ENCODE data around the gene EYS. TPM values are rescaled to one million over a fixed set of nuclear protein-coding genes. Genes with fewer than 3 reads are reported as not detected.

Gene EYS
- total RNA-seq, 1 donor from 2014 or later, result not detected

DNA sequence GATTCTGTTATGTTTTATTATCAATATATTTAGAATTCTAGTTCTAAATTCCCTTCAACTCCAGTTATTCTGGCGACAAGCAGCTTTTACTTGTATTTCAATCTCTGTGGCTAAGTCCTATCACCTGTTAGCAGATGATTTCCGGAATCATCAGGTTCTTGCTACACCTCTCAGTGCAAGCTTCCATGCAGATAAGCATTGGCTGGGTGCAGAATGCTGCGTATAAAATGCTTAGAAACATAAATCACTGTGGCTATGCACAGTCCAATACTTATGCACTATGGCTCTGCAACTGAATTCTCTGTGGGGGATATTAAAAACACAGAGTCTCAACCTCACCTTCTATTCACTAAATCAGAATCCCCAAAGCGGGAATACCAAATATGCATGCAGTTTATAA, 720.0 kb downstream of the EYS start:
- TF ChIP-seq CTCF (IDR thresholded peaks at IDR 0.05), result no peak
- H3K27me3 ChIP-seq (ENCODE audit: low read depth), result no peaks in the 10 kb centered on the region
- no peaks in the 10 kb centered on the region for H3K4me1 ChIP-seq
- intact Hi-C loops (cut with DNase I), result no loop called here
- no peaks in the 10 kb centered on the region for H3K9me3 ChIP-seq
- H3K36me3 ChIP-seq, result no peaks in the 10 kb centered on the region
- H3K27ac ChIP-seq, result no peak overlapping the region
- no peak overlapping the region for H3K4me3 ChIP-seq
- ATAC-seq, result no peak
- DNase-seq, result no peak

DNA sequence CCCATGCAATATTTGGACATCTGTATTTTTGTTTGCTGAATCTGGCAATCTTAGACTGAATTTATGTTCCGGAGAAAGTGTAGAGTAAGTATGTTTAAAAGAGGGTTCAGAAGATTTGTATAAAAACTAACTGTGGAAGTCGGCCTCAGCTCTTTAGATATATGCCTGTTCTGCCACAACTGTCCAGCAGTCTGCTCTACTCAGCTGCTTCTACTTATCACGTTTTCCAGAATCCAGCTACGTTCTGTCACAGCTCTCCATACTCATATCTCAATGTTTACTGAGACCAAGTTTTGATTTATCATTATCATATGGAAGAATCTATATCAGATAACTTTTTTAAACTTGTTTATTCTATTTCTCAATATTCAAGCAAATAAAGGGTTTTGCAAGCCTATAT, 721.3 kb downstream of the EYS start:
- Histone ChIP-seq H3K4me3 (no peak overlapping the region), H3K4me1 (no peaks in the 10 kb centered on the region), H3K27ac (no peak overlapping the region), H3K27me3 (ENCODE audit: low read depth) (no peaks in the 10 kb centered on the region), H3K9me3 (no peaks in the 10 kb centered on the region), H3K36me3 (no peaks in the 10 kb centered on the region)
- intact Hi-C loops (cut with DNase I), result no loop called here
- DNase-seq, result no peak
- no peak for TF ChIP-seq CTCF (IDR thresholded peaks at IDR 0.05)
- no peak for ATAC-seq

DNA sequence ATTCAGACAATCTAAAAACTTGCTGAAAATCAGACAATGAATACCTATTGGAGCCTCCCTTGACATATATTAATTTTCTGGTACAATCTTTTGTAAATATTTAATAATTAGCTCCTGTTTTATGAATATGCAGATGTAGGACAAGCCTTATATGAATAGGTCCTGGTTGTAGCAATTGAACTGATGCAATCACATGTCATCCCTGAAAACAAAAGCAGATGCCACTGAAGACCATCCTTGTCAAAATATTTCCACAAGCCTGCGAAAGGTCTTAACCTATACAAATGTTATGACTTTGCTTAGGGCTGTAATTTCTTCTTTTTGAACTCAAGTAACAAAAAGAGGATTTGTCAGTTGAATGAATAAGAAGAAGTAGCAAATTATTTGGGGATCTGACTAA, 722.1 kb downstream of the EYS start:
- no peak for ATAC-seq

GRCh38 chr6:64983089-64983488, 723.9 kb downstream of the EYS start:
- intact Hi-C loops (cut with DNase I), result no loop called here

More for the DNA sequence above, 722.1 kb downstream of the EYS start:
- Histone ChIP-seq H3K4me3 (no peak overlapping the region), H3K9me3 (no peaks in the 10 kb centered on the region), H3K27me3 (ENCODE audit: low read depth) (no peaks in the 10 kb centered on the region), H3K4me1 (no peaks in the 10 kb centered on the region), H3K36me3 (no peaks in the 10 kb centered on the region), H3K27ac (no peak overlapping the region)
- intact Hi-C loops (cut with DNase I), result no loop called here
- no peak for TF ChIP-seq CTCF (IDR thresholded peaks at IDR 0.05)
- no peak for DNase-seq

GRCh38 chr6:64973142-64973541, 733.9 kb downstream of the EYS start:
- TF ChIP-seq CTCF (IDR thresholded peaks at IDR 0.05), result no peak
- no peak for DNase-seq
- H3K36me3 ChIP-seq, result no peaks in the 10 kb centered on the region
- intact Hi-C loops (cut with DNase I), result no loop called here
- no peaks in the 10 kb centered on the region for H3K27me3 ChIP-seq (ENCODE audit: low read depth)
- no peaks in the 10 kb centered on the region for H3K4me1 ChIP-seq
- no peak overlapping the region for H3K4me3 ChIP-seq
- H3K27ac ChIP-seq, result no peak overlapping the region
- ATAC-seq, result no peak
- H3K9me3 ChIP-seq, result no peaks in the 10 kb centered on the region

More at GRCh38 chr6:64983089-64983488, 723.9 kb downstream of the EYS start:
- H3K9me3 ChIP-seq, result no peaks in the 10 kb centered on the region
- no peak for DNase-seq
- H3K27ac ChIP-seq, result no peak overlapping the region
- H3K4me1 ChIP-seq, result no peaks in the 10 kb centered on the region
- no peaks in the 10 kb centered on the region for H3K36me3 ChIP-seq
- no peak for ATAC-seq
- H3K27me3 ChIP-seq (ENCODE audit: low read depth), result no peaks in the 10 kb centered on the region
- no peak for TF ChIP-seq CTCF (IDR thresholded peaks at IDR 0.05)
- no peak overlapping the region for H3K4me3 ChIP-seq

DNA sequence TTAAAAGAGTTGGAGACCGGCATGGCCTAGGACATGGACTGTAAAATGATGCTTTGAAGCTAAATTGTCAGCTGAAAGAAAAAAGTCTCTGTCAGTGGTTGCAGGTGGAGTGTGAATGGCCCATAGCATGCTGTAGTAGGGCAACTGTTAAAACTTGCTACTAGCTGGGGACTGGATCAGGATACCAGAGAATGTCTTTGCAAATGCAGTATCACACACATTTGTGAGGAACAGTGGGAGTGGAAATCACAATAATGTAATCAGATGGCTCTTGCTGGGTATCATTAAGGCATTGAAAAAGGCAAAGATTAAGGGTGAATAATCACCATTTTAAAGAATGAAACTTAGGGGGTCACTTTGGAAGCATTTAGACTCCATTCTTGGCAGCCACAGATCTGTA, 737.9 kb downstream of the EYS start:
- Histone ChIP-seq H3K4me3 (no peak overlapping the region), H3K4me1 (no peaks in the 10 kb centered on the region), H3K27ac (no peak overlapping the region), H3K9me3 (no peaks in the 10 kb centered on the region), H3K36me3 (no peaks in the 10 kb centered on the region), H3K27me3 (ENCODE audit: low read depth) (no peaks in the 10 kb centered on the region)
- intact Hi-C loops (cut with DNase I), result no loop called here
- ATAC-seq, result no peak
- no peak for DNase-seq
- TF ChIP-seq CTCF (IDR thresholded peaks at IDR 0.05), result no peak
